ENCODE measurements around the gene WWOX.

The WWOX gene

GRCh38 chr16:79128706-79129105 is 1029.3 kb downstream of the WWOX start:
- Histone ChIP-seq H3K23ac (ENCODE audit: low read length) (no peak overlapping the region), H3K4me1 (ENCODE audit: control insufficient read depth in 1 of 2, insufficient read depth in 2 of 2, low read length in 2 of 2) (no peaks in the 10 kb centered on the region), H3K27ac (ENCODE audit: low read depth, low read length) (no peak overlapping the region), H2AK5ac (ENCODE audit: low read length) (no peak overlapping the region), H3K79me1 (ENCODE audit: low read length) (no peaks in the 10 kb centered on the region), H3K79me2 (ENCODE audit: control insufficient read depth, insufficient read depth, low read length, poor library complexity) (no peaks in the 10 kb centered on the region), H2BK120ac (ENCODE audit: insufficient read depth, low read length, poor library complexity) (no peak overlapping the region), H2AFZ (ENCODE audit: insufficient read depth, low read length, poor library complexity) (no peak overlapping the region), H2BK12ac (ENCODE audit: low read length) (no peak overlapping the region), H3K27me3 (ENCODE audit: insufficient read depth, low read length) (no peaks in the 10 kb centered on the region), H3K36me3 (ENCODE audit: control insufficient read depth in 1 of 2, insufficient read depth in 2 of 2, low read length in 2 of 2) (no peaks in the 10 kb centered on the region), H4K12ac (ENCODE audit: low read depth, low read length) (no peak overlapping the region), H3K4me3 (ENCODE audit: low read depth, low read length) (no peak overlapping the region), H3K18ac (ENCODE audit: low read length) (no peak overlapping the region), H3K9me3 (ENCODE audit: insufficient read depth, low read depth, low read length) (no peaks in the 10 kb centered on the region), H3K14ac (ENCODE audit: low read length) (no peak overlapping the region), H3K9ac (ENCODE audit: low read length) (no peak overlapping the region), H4K91ac (ENCODE audit: low read depth, low read length) (no peak overlapping the region), H3K4ac (ENCODE audit: low read depth, low read length) (no peak overlapping the region), H2BK5ac (ENCODE audit: low read depth, low read length, poor library complexity) (no peak overlapping the region), H4K8ac (ENCODE audit: low read depth, low read length) (no peak overlapping the region), H3K4me2 (ENCODE audit: low read length) (no peak overlapping the region)
- no CpG with 5 or more reads among the region's 5 CpGs for WGBS (ENCODE audit: extremely low coverage, insufficient coverage, insufficient read length)
- DNase-seq: no peak

- Histone ChIP-seq H2BK120ac (ENCODE audit: insufficient read depth, low read length, poor library complexity) (no peak overlapping the region), H3K14ac (ENCODE audit: low read length) (no peak overlapping the region), H3K4ac (ENCODE audit: low read depth, low read length) (no peak overlapping the region), H3K4me3 (ENCODE audit: low read depth, low read length) (no peak overlapping the region), H3K27ac (ENCODE audit: low read depth, low read length) (no peak overlapping the region), H2AK5ac (ENCODE audit: low read length) (no peak overlapping the region), H4K12ac (ENCODE audit: low read depth, low read length) (no peak overlapping the region), H3K27me3 (ENCODE audit: insufficient read depth, low read length) (no peaks in the 10 kb centered on the region), H3K79me2 (ENCODE audit: control insufficient read depth, insufficient read depth, low read length, poor library complexity) (no peaks in the 10 kb centered on the region), H3K4me1 (ENCODE audit: control insufficient read depth in 1 of 2, insufficient read depth in 2 of 2, low read length in 2 of 2) (no peaks in the 10 kb centered on the region), H2BK5ac (ENCODE audit: low read depth, low read length, poor library complexity) (no peak overlapping the region), H3K9ac (ENCODE audit: low read length) (no peak overlapping the region), H2BK12ac (ENCODE audit: low read length) (no peak overlapping the region), H4K8ac (ENCODE audit: low read depth, low read length) (no peak overlapping the region), H3K4me2 (ENCODE audit: low read length) (no peak overlapping the region), H2AFZ (ENCODE audit: insufficient read depth, low read length, poor library complexity) (no peak overlapping the region), H4K91ac (ENCODE audit: low read depth, low read length) (no peak overlapping the region), H3K23ac (ENCODE audit: low read length) (no peak overlapping the region), H3K79me1 (ENCODE audit: low read length) (no peaks in the 10 kb centered on the region), H3K36me3 (ENCODE audit: control insufficient read depth in 1 of 2, insufficient read depth in 2 of 2, low read length in 2 of 2) (no peaks in the 10 kb centered on the region), H3K9me3 (ENCODE audit: insufficient read depth, low read depth, low read length) (no peaks in the 10 kb centered on the region), H3K18ac (ENCODE audit: low read length) (no peak overlapping the region)
- WGBS (ENCODE audit: extremely low coverage, insufficient coverage, insufficient read length): no CpG with 5 or more reads among the region's 7 CpGs
- DNase-seq: no peak
Observed at GRCh38 chr16:79130616-79131015, 1031.2 kb downstream of the WWOX start.

GRCh38 chr16:79131321-79132075 is 1032.0 kb downstream of the WWOX start:
- Histone ChIP-seq H4K8ac (ENCODE audit: low read depth, low read length) (no peak overlapping the region), H3K9ac (ENCODE audit: low read length) (no peak overlapping the region), H3K27ac (ENCODE audit: low read depth, low read length) (no peak overlapping the region), H3K79me2 (ENCODE audit: control insufficient read depth, insufficient read depth, low read length, poor library complexity) (no peaks in the 10 kb centered on the region), H3K36me3 (ENCODE audit: control insufficient read depth in 1 of 2, insufficient read depth in 2 of 2, low read length in 2 of 2) (no peaks in the 10 kb centered on the region), H3K4me2 (ENCODE audit: low read length) (no peak overlapping the region), H3K9me3 (ENCODE audit: insufficient read depth, low read depth, low read length) (no peaks in the 10 kb centered on the region), H4K91ac (ENCODE audit: low read depth, low read length) (no peak overlapping the region), H3K4me1 (ENCODE audit: control insufficient read depth in 1 of 2, insufficient read depth in 2 of 2, low read length in 2 of 2) (no peaks in the 10 kb centered on the region), H2BK5ac (ENCODE audit: low read depth, low read length, poor library complexity) (no peak overlapping the region), H3K18ac (ENCODE audit: low read length) (no peak overlapping the region), H3K4me3 (ENCODE audit: low read depth, low read length) (no peak overlapping the region), H3K79me1 (ENCODE audit: low read length) (no peaks in the 10 kb centered on the region), H4K12ac (ENCODE audit: low read depth, low read length) (no peak overlapping the region), H3K14ac (ENCODE audit: low read length) (no peak overlapping the region), H3K27me3 (ENCODE audit: insufficient read depth, low read length) (no peaks in the 10 kb centered on the region), H2BK120ac (ENCODE audit: insufficient read depth, low read length, poor library complexity) (no peak overlapping the region), H3K23ac (ENCODE audit: low read length) (no peak overlapping the region), H3K4ac (ENCODE audit: low read depth, low read length) (no peak overlapping the region), H2AK5ac (ENCODE audit: low read length) (no peak overlapping the region), H2BK12ac (ENCODE audit: low read length) (no peak overlapping the region), H2AFZ (ENCODE audit: insufficient read depth, low read length, poor library complexity) (no peak overlapping the region)
- no peak for DNase-seq
- WGBS (ENCODE audit: extremely low coverage, insufficient coverage, insufficient read length): no CpG with 5 or more reads among the region's 6 CpGs

- no peaks in the 10 kb centered on the region for H3K36me3 ChIP-seq (ENCODE audit: control insufficient read depth in 1 of 2, insufficient read depth in 2 of 2, low read length in 2 of 2)
- no peak overlapping the region for H3K4me3 ChIP-seq (ENCODE audit: low read depth, low read length)
- H3K23ac ChIP-seq (ENCODE audit: low read length): no peak overlapping the region
- H2BK12ac ChIP-seq (ENCODE audit: low read length): no peak overlapping the region
- no peaks in the 10 kb centered on the region for H3K79me2 ChIP-seq (ENCODE audit: control insufficient read depth, insufficient read depth, low read length, poor library complexity)
- no peak overlapping the region for H3K18ac ChIP-seq (ENCODE audit: low read length)
- H3K9me3 ChIP-seq (ENCODE audit: insufficient read depth, low read depth, low read length): no peaks in the 10 kb centered on the region
- H2AK5ac ChIP-seq (ENCODE audit: low read length): no peak overlapping the region
- no peak overlapping the region for H3K27ac ChIP-seq (ENCODE audit: low read depth, low read length)
- no peak overlapping the region for H4K91ac ChIP-seq (ENCODE audit: low read depth, low read length)
- no peak overlapping the region for H2BK120ac ChIP-seq (ENCODE audit: insufficient read depth, low read length, poor library complexity)
- peaks cover 2% of the 10 kb centered on the region in 2 experiments for H3K4me1 ChIP-seq (ENCODE audit: control insufficient read depth in 1 of 2, insufficient read depth in 2 of 2, low read length in 2 of 2)
- H3K9ac ChIP-seq (ENCODE audit: low read length): no peak overlapping the region
- no peak overlapping the region for H2BK5ac ChIP-seq (ENCODE audit: low read depth, low read length, poor library complexity)
- whole genome bisulfite sequencing (ENCODE audit: extremely low coverage, insufficient coverage, insufficient read length): no CpG with 5 or more reads among the region's 3 CpGs
- H4K12ac ChIP-seq (ENCODE audit: low read depth, low read length): no peak overlapping the region
- DNase-seq: no peak
- H3K4ac ChIP-seq (ENCODE audit: low read depth, low read length): no peak overlapping the region
- H3K27me3 ChIP-seq (ENCODE audit: insufficient read depth, low read length): no peaks in the 10 kb centered on the region
- no peak overlapping the region for H4K8ac ChIP-seq (ENCODE audit: low read depth, low read length)
- H3K79me1 ChIP-seq (ENCODE audit: low read length): no peaks in the 10 kb centered on the region
- no peak overlapping the region for H2AFZ ChIP-seq (ENCODE audit: insufficient read depth, low read length, poor library complexity)
- H3K14ac ChIP-seq (ENCODE audit: low read length): no peak overlapping the region
- H3K4me2 ChIP-seq (ENCODE audit: low read length): no peak overlapping the region
Observed at GRCh38 chr16:79132701-79133100, 1033.2 kb downstream of the WWOX start.
